Lower leg skin (tissue), 3 donors: ENCODE results near the gene KLHL17.

Experiments
- CTCF ChIP-seq, 3 donors: fragments of 450-650 bp; IDR thresholded peaks; one replicate each; pipeline ENCODE4 v1.5.1; 2016; ENCODE audit warnings: antibody characterized with exemption in 3 of 3, mild to moderate bottlenecking in 3 of 3, moderate library complexity in 2 of 3
- POLR2A ChIP-seq, 2 donors: fragments of 450-650 bp; IDR thresholded peaks; one replicate each; pipeline ENCODE4 v1.6.1; 2016 to 2017; ENCODE audit warnings: antibody characterized with exemption in 2 of 2, mild to moderate bottlenecking in 1 of 2, moderate library complexity in 1 of 2

GRCh38 chr1:934991-935750 is 25.2 kb upstream of the KLHL17 start:
- TF ChIP-seq CTCF (IDR thresholded peaks at IDR 0.05) (no peak), POLR2A (IDR thresholded peaks at IDR 0.05) (no peak)
